Neural cell (in vitro differentiated cells): ENCODE data around the gene PLCB1.

Experiments
- EZH2 ChIP-seq: fragments of 200-600, 300-800 bp; shearing (Covaris generic), sonication (generic); IDR thresholded peaks from 2 replicates; pipeline ENCODE4 v1.6.1; 2014; ENCODE audit warnings: antibody characterized with exemption, low read length, borderline replicate concordance, mild to moderate bottlenecking; ENCODE audit not compliant: insufficient read depth, poor library complexity, severe bottlenecking
- RAD21 ChIP-seq: fragments of 450-650 bp; conservative IDR thresholded peaks from 2 replicates; pipeline ENCODE4 v1.6.1; 2014; ENCODE audit warnings: antibody characterized with exemption, mild to moderate bottlenecking, moderate library complexity
- SMC3 ChIP-seq: fragments of 450-650 bp; conservative IDR thresholded peaks from 2 replicates; pipeline ENCODE4 v1.6.1; 2014; ENCODE audit warnings: antibody characterized with exemption, mild to moderate bottlenecking, moderate library complexity; ENCODE audit not compliant: poor library complexity
- TAF1 ChIP-seq: IDR thresholded peaks from 2 replicates; pipeline ENCODE4 v1.6.1; 2012; ENCODE audit warnings: low read depth
- TF ChIP-seq, protein P1 (sequence below): fragments of 450-650 bp; IDR thresholded peaks from 2 replicates; pipeline ENCODE4 v1.5.1; 2014; ENCODE audit warnings: antibody characterized with exemption, mild to moderate bottlenecking, moderate library complexity; ENCODE audit not compliant: poor library complexity, severe bottlenecking

DNA sequence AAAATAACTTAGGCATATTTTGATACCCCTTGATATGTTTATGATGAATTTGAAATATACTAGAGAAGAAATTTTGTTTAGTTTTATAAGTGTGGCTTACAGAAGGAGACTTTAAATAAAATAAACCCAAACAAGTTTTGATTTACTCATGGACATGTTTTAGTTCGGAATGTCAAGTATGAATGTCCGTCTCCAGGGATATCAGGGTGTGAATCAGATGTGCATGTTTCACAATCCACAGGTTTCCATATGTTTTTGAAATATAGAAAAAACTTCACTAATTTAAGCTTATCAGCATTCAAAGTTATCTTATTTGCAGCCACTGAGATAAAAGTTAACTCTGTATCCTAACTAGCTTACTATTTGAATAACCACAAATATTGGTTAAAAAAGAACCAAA, 51.5 kb downstream of the PLCB1 start:
- no peak for TF ChIP-seq TAF1
- TF ChIP-seq, protein P1, sequence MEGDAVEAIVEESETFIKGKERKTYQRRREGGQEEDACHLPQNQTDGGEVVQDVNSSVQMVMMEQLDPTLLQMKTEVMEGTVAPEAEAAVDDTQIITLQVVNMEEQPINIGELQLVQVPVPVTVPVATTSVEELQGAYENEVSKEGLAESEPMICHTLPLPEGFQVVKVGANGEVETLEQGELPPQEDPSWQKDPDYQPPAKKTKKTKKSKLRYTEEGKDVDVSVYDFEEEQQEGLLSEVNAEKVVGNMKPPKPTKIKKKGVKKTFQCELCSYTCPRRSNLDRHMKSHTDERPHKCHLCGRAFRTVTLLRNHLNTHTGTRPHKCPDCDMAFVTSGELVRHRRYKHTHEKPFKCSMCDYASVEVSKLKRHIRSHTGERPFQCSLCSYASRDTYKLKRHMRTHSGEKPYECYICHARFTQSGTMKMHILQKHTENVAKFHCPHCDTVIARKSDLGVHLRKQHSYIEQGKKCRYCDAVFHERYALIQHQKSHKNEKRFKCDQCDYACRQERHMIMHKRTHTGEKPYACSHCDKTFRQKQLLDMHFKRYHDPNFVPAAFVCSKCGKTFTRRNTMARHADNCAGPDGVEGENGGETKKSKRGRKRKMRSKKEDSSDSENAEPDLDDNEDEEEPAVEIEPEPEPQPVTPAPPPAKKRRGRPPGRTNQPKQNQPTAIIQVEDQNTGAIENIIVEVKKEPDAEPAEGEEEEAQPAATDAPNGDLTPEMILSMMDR, result no peak
- no peak for TF ChIP-seq SMC3
- no peak for TF ChIP-seq RAD21
- no peak for TF ChIP-seq EZH2
